GM19455 (cell line): Measurements from ENCODE around the gene RDH13.
"Not testable (repeated sequence)": the region's sequence is repeated elsewhere in the genome, so short reads cannot be mapped to it uniquely, and the experiment has no call there.

ENCODE experiments used
- ATAC-seq: cut with Tn5 transposase; IDR thresholded peaks from one replicate; pipeline ENCODE4 v1.9.1; 2021; ENCODE audit not compliant: unreplicated experiment

Gene RDH13

GRCh38 chr19:55079400-55080038 is 16.6 kb upstream of the RDH13 start:
- ATAC-seq, result no peak

DNA sequence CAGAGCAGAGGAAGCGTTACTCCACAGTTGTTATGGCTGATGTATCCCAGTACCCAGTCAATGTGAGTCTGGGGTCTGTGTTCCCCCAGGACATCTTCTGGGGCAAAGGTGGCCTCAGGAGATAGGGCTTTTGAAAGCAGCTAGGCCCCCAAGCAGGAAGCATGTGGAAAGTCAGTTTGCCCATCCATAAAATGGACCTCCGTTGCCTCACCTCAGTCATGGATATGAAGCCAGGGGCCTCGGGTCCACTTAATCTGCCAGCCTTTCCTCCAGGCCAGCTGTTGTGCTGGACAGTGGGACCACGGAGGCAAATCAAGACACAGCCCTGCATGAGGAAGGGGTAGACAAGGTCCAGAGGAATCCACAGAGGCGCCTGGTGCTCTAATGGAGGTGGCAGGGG is 16.0 kb upstream of the RDH13 start:
- ATAC-seq, result no peak

DNA sequence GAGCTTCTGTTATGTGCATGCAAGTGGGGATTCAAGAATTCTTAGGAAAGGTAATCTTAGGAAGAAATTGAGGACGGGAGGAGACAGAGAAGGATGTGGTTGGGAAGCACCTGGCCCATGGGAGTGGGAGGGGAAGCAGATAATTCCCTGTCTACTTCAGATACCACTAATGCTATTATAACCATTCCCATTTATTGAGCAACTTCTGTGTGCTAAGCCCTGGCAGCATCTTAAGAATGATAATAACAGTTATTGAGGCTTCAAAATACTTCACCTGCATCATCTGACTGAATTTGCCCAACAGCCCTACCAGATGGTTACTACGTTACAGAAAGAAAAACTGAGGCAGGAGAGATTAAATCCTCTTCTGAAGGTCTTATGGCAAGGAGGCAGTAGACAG is 14.2 kb upstream of the RDH13 start:
- ATAC-seq, result no peak

GRCh38 chr19:55076321-55076720 is 13.4 kb upstream of the RDH13 start:
- ATAC-seq, result no peak

DNA sequence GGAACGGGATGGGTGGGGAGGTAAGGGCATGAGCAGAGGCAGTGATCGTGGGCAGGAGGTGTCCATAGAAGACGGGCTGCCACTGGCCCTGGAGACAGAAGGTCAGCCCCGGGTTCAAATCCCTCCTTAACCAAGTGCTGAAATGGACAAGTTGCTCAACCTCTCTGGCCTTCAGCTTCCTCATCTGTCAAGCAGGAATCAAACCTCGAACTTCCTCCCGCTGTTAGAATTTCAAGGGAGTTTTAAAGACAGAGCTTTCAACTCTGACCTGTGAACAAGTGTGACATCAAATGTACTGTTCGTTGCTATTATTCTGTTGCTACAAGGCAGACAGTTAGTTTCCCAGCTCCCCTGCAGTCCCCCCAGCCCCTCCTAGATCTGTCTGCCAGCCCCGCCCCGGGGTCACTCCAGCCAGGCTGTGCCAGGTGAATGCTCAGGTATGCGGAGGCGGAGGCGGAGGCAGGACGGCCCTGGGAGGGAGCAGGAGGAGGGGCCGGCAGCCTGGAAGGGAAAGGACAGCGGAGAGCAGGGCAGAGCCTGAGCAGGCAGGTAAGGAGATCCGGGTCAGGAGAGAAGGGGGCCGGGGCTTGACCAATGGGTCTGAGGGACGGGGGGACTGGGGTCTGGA is 12.5 kb upstream of the RDH13 start, which contains the start of gene EPS8L1:
TSS of gene EPS8L1 (plus strand) at position 499 of the 628 bp plus-strand sequence. CDS start 576 bp downstream, outside the sequence.
- no peak for ATAC-seq

DNA sequence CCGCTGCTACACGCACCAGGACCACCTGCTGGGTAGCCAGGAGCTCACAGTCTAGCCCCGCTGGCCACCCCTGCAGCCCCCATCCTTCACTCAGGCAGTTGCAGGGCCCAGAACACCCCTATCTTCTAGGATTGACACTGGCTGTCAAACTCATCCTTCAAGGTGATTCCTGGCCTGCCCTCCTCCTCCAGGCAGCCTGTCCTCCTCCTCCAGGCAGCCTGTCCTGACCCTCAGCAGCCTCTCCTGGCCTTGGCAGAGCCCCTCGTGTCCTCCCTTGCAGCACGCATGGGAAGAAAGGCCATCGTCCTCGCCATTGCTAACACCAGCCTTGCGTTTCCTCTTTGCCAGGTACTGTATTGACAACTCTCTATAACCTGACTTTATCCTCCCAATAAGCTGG is 9.0 kb upstream of the RDH13 start:
- ATAC-seq, result no peak

DNA sequence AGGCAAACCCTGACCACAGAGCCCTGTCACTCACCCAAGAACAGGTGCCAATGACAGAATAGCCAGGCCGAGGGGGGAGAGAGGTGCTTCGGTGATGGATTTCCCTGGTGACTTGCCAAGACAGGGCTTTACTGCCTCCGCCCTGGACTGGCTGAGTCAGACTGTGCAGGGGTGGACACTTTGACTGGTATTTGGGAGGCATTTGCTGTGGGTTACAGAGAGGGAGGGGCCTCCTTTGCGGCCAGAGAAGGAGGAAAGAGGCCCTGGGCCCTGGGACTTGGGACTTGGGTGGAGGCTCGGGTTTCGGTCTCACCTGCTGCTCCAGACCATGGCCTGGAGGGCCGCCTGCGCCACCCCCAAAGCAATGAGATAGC is 8.2 kb upstream of the RDH13 start:
- peak; percentile 67 for ATAC-seq

DNA sequence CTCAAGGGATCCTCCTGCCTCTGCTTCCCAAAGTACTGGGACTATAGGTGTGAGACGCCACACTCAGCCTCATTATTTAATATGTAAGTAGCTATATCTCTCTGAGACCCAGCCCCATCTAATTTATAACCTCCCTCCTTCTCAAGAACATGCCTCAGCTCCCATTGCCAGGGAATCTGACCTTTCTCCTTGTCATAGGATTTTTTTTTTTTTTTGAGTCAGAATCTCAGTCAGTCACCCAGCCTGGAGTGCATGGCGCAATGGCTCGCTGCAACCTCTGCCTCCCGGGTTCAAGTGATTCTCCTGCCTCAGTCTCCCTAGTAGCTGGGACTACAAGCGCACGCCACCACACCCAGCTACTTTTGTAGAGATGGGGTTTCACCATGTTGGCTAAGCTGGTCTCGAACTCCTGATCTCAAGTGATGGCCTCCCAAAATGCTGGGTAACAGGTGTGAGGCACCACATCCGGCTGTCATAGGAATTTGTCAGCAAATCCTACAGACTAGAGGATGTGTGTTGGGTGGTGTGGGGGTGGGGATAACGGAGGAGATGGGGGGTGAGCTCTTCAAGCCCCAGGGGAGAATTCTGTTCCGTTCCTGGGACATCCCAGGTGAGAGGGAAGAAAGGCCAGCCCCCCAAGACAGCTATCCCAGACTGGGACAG is 7.6 kb upstream of the RDH13 start:
- no peak for ATAC-seq

- no peak for ATAC-seq
Measured at GRCh38 chr19:55069865-55070197, 6.9 kb upstream of the RDH13 start.

GRCh38 chr19:55068950-55069864 is 6.3 kb upstream of the RDH13 start:
- no peak for ATAC-seq

GRCh38 chr19:55067869-55068268 is 4.9 kb upstream of the RDH13 start:
- no peak for ATAC-seq

DNA sequence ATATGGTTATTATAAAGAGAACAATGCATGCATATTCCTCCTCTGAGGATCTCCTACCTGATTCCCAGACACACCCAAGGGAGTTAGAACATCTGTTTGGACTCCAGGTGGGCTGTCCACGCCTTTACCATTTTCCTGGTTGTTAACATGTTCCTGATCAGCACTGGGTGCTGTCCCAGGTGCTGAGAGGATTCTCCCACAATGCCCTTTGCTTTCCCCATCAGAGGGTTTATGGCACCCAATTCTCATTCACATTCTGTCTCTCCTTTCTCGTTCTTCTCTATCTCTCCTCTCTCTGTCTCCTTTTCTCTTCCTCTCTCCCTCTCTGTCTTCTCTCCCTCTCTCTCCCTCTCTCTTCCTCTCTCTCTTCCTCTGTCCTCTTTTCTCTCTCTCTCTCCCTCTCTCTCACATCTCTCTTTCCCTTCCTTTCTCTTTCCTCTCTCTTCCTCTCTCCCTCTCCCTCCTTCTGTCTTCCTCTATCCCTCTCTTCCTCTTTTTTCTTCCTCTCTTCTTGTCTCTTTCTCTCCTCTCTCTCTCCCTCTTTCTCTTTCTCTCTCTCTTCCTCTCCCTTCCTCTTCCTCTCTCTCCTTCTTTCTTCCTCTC is 3.3 kb upstream of the RDH13 start:
- no peak for ATAC-seq

GRCh38 chr19:55065516-55065915 is 2.6 kb upstream of the RDH13 start:
- not testable (repeated sequence) for ATAC-seq

- no peak for ATAC-seq
Measured at GRCh38 chr19:55063492-55063843, 520 bp upstream of the RDH13 start.

DNA sequence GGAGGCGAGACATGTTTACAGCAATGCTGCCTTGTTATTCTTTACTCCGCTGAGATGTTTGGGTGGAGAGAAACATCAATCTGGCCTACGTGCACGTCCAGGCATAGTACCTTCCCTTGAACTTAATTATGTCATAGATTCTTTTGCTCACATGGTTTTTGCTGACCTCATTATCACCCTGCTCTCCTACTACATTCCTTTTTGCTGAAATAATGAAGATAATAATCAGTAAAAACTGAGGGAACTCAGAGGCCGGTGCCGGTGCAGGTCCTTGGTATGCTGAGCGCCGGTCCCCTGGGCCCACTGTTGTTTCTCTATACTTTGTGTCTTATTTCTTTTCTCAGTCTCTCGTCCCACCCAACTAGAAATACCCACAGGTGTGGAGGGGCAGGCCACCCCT is 2.7 kb downstream of the RDH13 start:
- not testable (repeated sequence) for ATAC-seq

DNA sequence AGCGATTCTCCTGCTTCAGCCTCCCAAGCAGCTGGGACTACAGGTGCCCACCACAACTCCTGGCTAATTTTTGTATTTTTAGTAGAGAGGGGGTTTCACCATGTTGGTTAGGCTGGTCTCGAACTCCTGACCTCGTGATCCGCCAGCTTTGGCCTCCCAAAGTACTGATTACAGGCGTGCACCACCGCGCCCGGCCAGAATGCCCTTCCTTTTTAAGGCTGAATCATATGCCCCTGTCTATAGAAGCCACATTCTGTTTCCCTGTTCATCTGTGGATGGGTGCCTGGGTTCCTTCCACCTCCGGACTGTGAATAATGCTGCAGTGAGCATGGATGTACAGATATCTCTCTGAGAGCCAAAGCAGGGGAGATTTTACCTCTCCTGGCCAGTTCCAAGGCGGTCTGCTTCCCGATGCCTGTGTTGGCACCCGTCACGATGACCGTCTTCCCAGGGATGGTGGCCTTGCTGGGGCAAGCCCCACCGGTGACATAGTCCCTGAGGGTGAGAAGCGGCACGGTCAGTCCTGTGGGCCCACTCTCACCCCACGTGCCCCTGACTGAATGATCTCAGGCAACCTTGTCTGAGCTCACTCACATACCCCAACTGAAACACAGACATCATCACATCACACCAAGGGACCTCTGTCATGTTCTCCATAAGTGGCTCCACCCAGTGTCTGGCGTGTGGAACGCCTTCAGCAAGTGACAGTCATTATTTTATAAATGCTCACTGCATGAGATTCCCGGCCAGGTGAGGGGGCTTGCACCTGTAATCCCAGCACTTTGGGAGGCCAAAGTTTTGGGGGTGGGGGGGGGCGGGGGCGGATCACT is 4.0 kb downstream of the RDH13 start:
- ATAC-seq, result no peak

DNA sequence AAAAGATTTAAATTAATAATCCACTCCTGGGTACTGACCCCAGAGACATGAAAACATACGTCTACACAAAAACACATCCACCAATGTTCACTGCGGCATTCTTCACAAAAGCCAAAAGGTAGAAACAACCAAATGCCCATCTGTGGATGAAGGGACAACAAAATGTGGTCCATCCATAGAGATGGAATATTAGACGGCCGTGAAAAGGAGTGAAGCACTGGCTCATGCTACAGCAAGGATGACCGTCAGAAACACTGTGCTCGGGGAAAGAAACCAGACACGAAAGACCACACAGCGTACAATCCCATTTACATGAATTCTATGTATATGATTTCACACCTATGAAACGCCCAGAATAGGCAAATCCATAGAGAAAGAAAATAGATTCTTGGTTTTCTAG is 6.1 kb downstream of the RDH13 start:
- no peak for ATAC-seq

GRCh38 chr19:55053735-55054134 is 9.2 kb downstream of the RDH13 start:
- no peak for ATAC-seq

DNA sequence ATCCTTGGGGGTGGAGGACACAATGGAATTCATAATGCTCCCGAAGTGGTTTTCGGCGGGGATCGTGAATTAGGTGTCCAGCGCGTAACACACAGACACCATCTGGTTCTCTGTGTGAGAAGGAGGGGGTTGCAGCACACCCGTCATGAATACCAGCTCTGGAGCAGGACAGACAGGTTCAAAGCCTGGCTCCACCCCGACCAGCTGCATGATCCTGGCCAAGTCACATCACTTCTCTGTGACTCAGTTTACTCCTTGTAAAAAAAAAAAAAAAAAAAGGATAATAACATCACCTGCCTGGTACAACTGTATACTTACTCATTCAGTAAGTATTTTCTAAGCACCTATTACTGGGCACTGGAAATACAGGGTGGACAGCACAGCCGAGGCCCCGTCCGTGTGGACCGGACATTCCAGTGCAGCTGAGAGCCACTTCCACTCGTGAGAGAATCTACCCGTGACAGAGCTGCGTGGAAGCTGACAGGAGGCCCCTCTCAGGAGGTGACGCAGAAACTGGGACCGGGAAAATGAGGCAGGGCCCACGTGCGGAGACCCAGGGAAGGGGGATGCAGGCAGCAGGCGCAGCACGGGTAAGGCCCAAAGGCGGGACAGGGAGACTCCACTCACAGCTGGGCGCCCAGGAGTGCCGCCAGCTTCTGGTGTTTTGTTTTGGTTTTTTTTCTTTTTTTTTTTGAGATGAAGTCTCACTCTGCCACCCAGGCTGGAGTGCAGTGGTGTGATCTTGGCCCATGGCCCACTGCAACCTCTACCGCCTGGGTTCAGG is 12.0 kb downstream of the RDH13 start:
- ATAC-seq, result no peak

GRCh38 chr19:55048446-55048845 is 14.5 kb downstream of the RDH13 start:
- no peak for ATAC-seq
